RWPE1 (cell line): ENCODE data around the gene IFNG-AS1.
A peak's percentile ranks its signal among the peaks of the same experiment; 100 is the strongest.

Source experiments
- CTCF ChIA-PET: fragments of 350-600 bp; sonication (Branson Sonifier 250); formaldehyde crosslinking; extraction: SDS; loops from one replicate; lab custom pipeline; 2021; lab: Yijun Ruan, JAX
- POLR2A ChIA-PET: fragments of 400-600 bp; formaldehyde crosslinking; extraction: SDS; loops from one replicate; lab custom pipeline; 2020; ENCODE audit warnings: antibody characterized with exemption; ENCODE audit not compliant: low non-redundant PET; lab: Yijun Ruan, JAX
- DNase-seq: peaks from one replicate; pipeline ENCODE4 v3.0.0; 2012; ENCODE audit warnings: low spot score
- H3K27ac ChIP-seq: fragments of 450-650 bp; 2 replicates; pipeline ENCODE4 v1.5.1; 2017
- CTCF ChIP-seq: fragments of 450-650 bp; conservative IDR thresholded peaks from 2 replicates; pipeline ENCODE4 v1.5.1; 2017; ENCODE audit warnings: low read depth, mild to moderate bottlenecking

The IFNG-AS1 gene

GRCh38 chr12:68034567-68034966 lies 45.3 kb downstream of the IFNG-AS1 start:
- CTCF ChIA-PET: interaction anchor here (0.6 kb wide), 1 partner anchor 717 kb away, joined by 3 read pairs; no protein-coding TSS in a partner anchor
- H3K27ac ChIP-seq: no peak overlapping the region
- DNase-seq: no peak
- POLR2A ChIA-PET: no interaction called here
- no peak for TF ChIP-seq CTCF

- TF ChIP-seq CTCF: no peak
- ChIA-PET CTCF (interaction anchor here (0.6 kb wide), 1 partner anchor 298 kb away, joined by 4 read pairs; no protein-coding TSS in a partner anchor), POLR2A (no interaction called here)
- no peak overlapping the region for H3K27ac ChIP-seq
- DNase-seq: no peak
These were observed 47.4 kb downstream of the IFNG-AS1 start for GRCh38 chr12:68036642-68037041.

- CTCF ChIA-PET: interaction anchor here (0.6 kb wide), 2 partner anchors 177 to 264 kb away, joined by 4 to 5 read pairs; no protein-coding TSS in a partner anchor
- DNase-seq: no peak
- no peak overlapping the region for H3K27ac ChIP-seq
- POLR2A ChIA-PET: no interaction called here
- no peak for TF ChIP-seq CTCF
These were observed 48.5 kb downstream of the IFNG-AS1 start for GRCh38 chr12:68037616-68038255.

- CTCF ChIA-PET: no interaction called here
- DNase-seq: no peak
- no peak overlapping the region for H3K27ac ChIP-seq
- POLR2A ChIA-PET: no interaction called here
- TF ChIP-seq CTCF: no peak
These were observed 49.4 kb downstream of the IFNG-AS1 start for GRCh38 chr12:68038650-68039049.

- no peak overlapping the region for H3K27ac ChIP-seq
- peak; percentile 90 for TF ChIP-seq CTCF
- ChIA-PET CTCF (interaction anchor here (0.5 to 1.5 kb wide), 25 partner anchors 14 to 1567 kb away, joined by 3 to 14 read pairs (median 3); partner anchors contain the start of gene IFNG), POLR2A (no interaction called here)
- DNase-seq: peak; percentile 74
These were observed 51.3 kb downstream of the IFNG-AS1 start for GRCh38 chr12:68040450-68041075.

GRCh38 chr12:68042212-68042699 lies 53.0 kb downstream of the IFNG-AS1 start:
- ChIA-PET CTCF (interaction anchor here (0.5 to 1.4 kb wide), 2 partner anchors 116 to 275 kb away, joined by 3 to 4 read pairs; no protein-coding TSS in a partner anchor), POLR2A (no interaction called here)
- no peak for TF ChIP-seq CTCF
- peak overlapping the region; percentile 54 for H3K27ac ChIP-seq
- peak; percentile 81 for DNase-seq
